GM23248 (cell line): ENCODE data around the gene MARF1.

Source experiments
- EZH2 ChIP-seq: fragments of 200-600 bp; sonication (generic); IDR thresholded peaks from 2 replicates; pipeline ENCODE4 v1.6.1; 2018; ENCODE audit warnings: antibody characterized with exemption, mild to moderate bottlenecking; ENCODE audit not compliant: insufficient read depth, poor library complexity, severe bottlenecking
- EZH2phosphoT487 ChIP-seq: fragments of 200-600 bp; sonication (generic); IDR thresholded peaks from 2 replicates; pipeline ENCODE4 v1.6.1; 2018; ENCODE audit warnings: antibody characterized with exemption, moderate library complexity, mild to moderate bottlenecking, low read depth; ENCODE audit not compliant: insufficient read depth

GRCh38 chr16:15573274-15573895 is 69.6 kb downstream of the MARF1 start:
- TF ChIP-seq EZH2 (no peak), EZH2phosphoT487 (no peak)
